AG04449 (cell line): ENCODE results near the gene STX16.

Experiments
- CTCF ChIA-PET: fragments of 350-600 bp; formaldehyde crosslinking; extraction: SDS; loops from one replicate; lab custom pipeline; 2021; ENCODE audit warnings: antibody characterized with exemption; lab: Yijun Ruan, JAX
- POLR2A ChIA-PET: fragments of 400-600, 350-600 bp; formaldehyde crosslinking; extraction: SDS; loops from one replicate; lab custom pipeline; 2020; ENCODE audit warnings: antibody characterized with exemption, inconsistent platforms; lab: Yijun Ruan, JAX
- DNase-seq: peaks from one replicate; pipeline ENCODE4 v3.0.0-alpha.2; 2010; ENCODE audit warnings: low read depth, low spot score
- H3K4me3 ChIP-seq: 2 replicates; pipeline ENCODE4 v1.5.1; 2011; ENCODE audit warnings: low read depth, mild to moderate bottlenecking, control low read depth, low read length
- TF ChIP-seq, protein P1 (sequence below): IDR thresholded peaks from one replicate; pipeline ENCODE4 v1.5.1; 2011; ENCODE audit warnings: mild to moderate bottlenecking, moderate library complexity, low read length, control low read depth, inconsistent platforms; ENCODE audit not compliant: insufficient read depth; ENCODE audit errors: missing control alignments

Gene STX16

DNA sequence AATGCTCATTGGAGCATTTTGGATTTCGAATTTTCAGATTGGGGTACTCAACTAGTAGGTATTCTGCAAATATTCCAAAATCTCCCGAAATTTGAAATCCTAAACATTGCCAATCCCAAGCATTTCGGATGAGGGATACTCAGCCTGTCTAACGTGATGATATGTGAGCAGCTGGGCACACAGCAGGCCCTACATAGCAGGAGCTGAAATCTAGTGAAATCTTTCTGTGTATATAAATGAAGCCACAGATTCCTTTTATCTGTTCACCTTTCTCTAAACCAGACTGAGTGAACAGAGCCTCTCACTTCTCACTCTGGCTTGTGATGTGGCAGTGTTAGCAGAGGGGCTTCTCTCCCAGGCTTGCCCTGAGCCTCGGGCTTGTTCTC lies 17.8 kb downstream of the STX16 start:
- no peak overlapping the region for H3K4me3 ChIP-seq
- DNase-seq, result no peak
- TF ChIP-seq, protein P1, sequence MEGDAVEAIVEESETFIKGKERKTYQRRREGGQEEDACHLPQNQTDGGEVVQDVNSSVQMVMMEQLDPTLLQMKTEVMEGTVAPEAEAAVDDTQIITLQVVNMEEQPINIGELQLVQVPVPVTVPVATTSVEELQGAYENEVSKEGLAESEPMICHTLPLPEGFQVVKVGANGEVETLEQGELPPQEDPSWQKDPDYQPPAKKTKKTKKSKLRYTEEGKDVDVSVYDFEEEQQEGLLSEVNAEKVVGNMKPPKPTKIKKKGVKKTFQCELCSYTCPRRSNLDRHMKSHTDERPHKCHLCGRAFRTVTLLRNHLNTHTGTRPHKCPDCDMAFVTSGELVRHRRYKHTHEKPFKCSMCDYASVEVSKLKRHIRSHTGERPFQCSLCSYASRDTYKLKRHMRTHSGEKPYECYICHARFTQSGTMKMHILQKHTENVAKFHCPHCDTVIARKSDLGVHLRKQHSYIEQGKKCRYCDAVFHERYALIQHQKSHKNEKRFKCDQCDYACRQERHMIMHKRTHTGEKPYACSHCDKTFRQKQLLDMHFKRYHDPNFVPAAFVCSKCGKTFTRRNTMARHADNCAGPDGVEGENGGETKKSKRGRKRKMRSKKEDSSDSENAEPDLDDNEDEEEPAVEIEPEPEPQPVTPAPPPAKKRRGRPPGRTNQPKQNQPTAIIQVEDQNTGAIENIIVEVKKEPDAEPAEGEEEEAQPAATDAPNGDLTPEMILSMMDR, result no peak
- ChIA-PET POLR2A (no interaction called here), CTCF (interaction anchor here (0.9 kb wide), 1 partner anchor 787 kb away, joined by 3 read pairs; no protein-coding TSS in a partner anchor)

DNA sequence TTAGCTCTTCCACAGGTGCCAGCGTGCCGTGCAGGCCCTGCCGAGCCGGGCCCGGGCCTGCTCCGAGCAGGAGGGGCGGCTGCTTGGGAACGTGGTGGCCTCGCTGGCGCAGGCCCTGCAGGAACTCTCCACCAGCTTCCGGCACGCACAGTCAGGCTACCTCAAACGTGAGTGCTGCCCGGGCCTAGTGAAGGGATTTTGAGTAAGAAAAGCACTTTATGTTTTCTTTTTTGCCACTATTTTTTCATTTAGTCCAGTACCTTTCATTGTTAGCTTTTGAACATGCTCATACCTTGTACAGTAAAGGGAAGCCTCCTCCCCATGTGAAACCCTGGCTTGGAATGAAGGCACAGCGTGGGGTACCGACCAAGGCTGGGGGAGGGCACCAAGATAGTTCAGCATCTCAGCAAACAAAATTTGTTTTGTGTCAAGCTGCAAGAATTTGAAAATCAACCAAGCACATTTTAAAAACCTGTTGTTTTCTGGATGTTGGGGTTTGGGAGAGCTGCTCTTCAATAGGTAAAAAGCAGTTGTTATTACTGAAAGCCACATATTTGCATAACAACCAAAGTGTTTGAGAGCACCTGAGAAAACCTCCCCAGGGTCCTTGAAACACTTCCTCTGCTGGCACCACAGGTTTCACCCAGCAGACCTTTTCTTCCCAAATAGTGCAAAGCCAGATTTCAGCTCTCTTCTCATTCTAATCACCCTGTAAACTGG lies 18.4 kb downstream of the STX16 start:
- POLR2A ChIA-PET, result no interaction called here
- CTCF ChIA-PET, result interaction anchor here (0.9 kb wide), 1 partner anchor 786 kb away, joined by 3 read pairs; no protein-coding TSS in a partner anchor
- TF ChIP-seq, protein P1, result no peak
- DNase-seq, result no peak
- H3K4me3 ChIP-seq, result no peak overlapping the region

DNA sequence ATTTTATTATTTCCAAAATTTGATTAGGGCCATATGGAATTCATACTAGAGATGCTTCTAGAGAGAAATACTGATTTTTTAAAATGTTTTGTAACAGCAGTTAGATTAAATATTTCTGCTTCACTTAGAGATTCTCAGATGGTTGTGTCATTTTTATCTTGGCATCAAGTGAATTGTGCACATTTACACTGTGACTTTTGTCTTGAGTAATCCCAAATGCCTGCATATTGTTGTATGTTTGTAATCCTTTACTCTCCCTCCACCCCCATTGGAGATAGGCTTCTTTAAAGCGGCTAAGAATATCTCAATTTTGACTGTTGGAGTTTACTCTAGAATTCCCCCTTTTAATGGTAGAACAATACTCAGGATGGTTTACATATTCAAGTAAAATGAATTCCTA lies 19.0 kb downstream of the STX16 start:
- no peak overlapping the region for H3K4me3 ChIP-seq
- POLR2A ChIA-PET, result no interaction called here
- TF ChIP-seq, protein P1, result no peak
- CTCF ChIA-PET, result interaction anchor here (1.1 kb wide), 1 partner anchor 13 kb away, joined by 4 read pairs; no protein-coding TSS in a partner anchor
- DNase-seq, result peak; percentile 14

DNA sequence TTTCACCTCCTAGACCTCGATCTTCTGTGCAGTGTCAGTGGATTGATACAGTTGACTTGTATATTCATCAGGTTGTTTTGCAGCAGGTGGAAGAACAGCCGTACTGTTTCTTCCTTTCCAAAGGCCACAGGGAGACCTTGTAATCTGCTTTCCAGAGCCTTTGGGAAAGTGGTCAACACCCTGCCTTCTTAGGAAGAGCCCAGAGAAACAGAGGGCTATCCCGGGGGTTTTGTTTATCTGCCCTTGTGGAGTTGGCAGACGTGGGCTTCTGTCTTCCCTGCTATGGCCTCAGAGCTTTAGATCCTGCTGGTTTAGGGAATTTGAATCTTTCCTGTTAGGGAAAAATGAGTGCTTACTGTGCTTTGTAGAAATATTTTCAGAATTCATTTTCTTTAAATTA lies 19.6 kb downstream of the STX16 start:
- POLR2A ChIA-PET, result no interaction called here
- CTCF ChIA-PET, result interaction anchor here (1.1 kb wide), 1 partner anchor 14 kb away, joined by 4 read pairs; no protein-coding TSS in a partner anchor
- DNase-seq, result no peak
- TF ChIP-seq, protein P1, result no peak
- no peak overlapping the region for H3K4me3 ChIP-seq

DNA sequence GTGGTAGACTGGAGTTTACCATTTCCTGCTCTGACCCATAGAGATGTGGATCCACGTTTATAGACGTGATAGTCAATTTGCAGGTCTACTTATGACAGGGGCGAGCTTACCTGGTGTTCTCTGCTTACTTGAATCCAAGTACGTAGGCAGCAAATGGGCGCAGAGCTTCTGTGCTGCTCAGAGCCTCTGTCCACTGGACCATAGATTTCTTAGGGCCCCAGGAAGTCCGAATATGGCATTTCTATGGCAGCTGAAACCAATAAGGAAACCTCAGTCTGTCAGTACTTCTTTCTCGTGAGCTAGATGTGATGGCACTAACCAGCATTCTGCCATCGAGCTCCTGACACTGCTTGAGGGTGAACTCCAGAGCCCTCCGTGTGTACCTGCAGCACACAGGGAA lies 22.0 kb downstream of the STX16 start:
- TF ChIP-seq, protein P1, result no peak
- CTCF ChIA-PET, result interaction anchor here (0.9 kb wide), 1 partner anchor 9 kb away, joined by 3 read pairs; no protein-coding TSS in a partner anchor
- no peak for DNase-seq
- POLR2A ChIA-PET, result no interaction called here
- H3K4me3 ChIP-seq, result no peak overlapping the region

DNA sequence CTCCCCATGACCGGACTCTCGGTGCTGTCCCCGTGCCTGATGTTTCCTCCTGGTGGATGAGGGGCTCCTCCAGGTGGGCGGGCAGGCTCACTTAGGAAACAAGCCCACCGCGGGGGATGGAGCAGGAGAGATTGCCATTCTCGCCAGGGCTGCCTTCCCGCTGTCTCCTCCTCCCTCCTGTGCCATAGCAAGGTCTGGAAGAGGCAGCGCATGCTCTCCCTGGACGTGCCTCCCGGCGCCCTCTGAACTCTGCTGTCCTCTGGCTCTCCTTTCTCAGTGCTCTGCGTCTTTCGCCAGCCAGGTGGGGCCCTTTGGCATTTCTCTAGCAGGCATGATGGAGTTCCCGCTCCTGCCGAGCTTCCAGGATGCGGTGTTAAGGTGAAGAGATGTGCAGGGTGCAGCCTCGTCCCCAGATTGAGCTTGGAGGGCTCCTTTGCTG lies 24.1 kb downstream of the STX16 start:
- POLR2A ChIA-PET, result interaction anchor here (0.5 kb wide), 1 partner anchor 9 kb away, joined by 5 read pairs; no protein-coding TSS in a partner anchor

More for the DNA sequence above, 24.1 kb downstream of the STX16 start:
- TF ChIP-seq, protein P1, result no peak
- no peak overlapping the region for H3K4me3 ChIP-seq
- DNase-seq, result no peak
- CTCF ChIA-PET, result no interaction called here
